Measurements from ENCODE around the gene CCR7. TPM values are rescaled to one million over a fixed set of nuclear protein-coding genes. Genes with fewer than 3 reads are reported as not detected.

The CCR7 gene
- 1 to 10 TPM in 2 of 10 donors, under 1 TPM in 8; 0.16 to 4.2 (median 0.36) TPM for polyA plus RNA-seq (ENCODE audit: insufficient read length in 10 of 10)
- long read RNA-seq, donor 1, result 0 reads
- long read RNA-seq, donor 2, result 0 reads
- long read RNA-seq, donor 3, result 0 reads
- long read RNA-seq, donor 4, result 0 reads
- long read RNA-seq, donor 5, result 0 reads
- long read RNA-seq, donor 6, partial matches to known transcripts, result 0 of 1 reads
- long read RNA-seq, donor 6, other reads (novel, unspliced or antisense), result 0 of 1 reads
- long read RNA-seq, donor 7, result 0 reads
- long read RNA-seq, donor 8, result 0 reads
- long read RNA-seq, donor 9, result 0 reads

DNA sequence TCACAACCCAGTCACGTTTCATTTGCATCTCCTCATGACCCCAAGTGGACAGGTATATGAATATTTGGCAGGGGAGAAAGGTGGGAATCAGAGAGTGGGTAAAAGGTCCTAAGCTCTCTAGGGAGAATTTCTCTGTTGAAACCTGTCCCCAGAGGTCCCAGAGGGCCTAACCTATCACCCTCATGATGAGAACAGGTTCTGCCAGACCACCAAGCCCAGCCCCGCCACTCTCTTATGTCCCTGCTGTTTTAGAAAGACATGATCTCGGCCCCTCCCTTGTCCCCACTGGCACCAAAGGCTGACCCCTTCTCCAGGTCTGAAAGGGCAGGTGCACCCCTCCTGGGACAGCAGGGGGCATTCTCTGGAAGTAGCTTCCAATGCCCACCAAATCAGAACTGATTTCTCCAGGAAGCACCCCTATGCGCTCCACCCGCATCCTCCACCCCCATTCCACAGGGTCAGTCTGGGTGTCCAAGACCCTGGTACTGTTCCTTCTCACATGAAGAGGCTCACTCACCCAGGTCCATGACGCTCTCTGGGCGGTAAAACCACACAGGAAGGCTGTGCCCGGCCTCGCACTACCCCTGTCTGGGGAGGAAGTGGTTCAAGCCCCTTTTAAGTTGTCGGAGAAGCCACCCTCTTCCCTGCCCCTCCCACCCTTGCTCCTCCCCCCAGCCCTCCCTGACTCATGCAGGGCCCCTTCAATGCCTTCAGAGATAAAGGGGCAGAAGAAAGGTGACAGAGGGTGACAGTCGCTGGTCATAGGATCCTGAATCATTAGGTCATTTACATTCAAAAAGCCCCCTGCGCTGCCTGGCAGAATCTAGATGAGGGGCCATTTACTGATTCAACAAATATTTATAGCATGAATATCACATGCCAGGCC lies at the start of gene CCR7:
CCR7 (minus strand) TSS at position 590 of the 886 bp plus-strand sequence; CDS start at position 527, 63 bp downstream.
- DNase-seq, result no peak

DNA sequence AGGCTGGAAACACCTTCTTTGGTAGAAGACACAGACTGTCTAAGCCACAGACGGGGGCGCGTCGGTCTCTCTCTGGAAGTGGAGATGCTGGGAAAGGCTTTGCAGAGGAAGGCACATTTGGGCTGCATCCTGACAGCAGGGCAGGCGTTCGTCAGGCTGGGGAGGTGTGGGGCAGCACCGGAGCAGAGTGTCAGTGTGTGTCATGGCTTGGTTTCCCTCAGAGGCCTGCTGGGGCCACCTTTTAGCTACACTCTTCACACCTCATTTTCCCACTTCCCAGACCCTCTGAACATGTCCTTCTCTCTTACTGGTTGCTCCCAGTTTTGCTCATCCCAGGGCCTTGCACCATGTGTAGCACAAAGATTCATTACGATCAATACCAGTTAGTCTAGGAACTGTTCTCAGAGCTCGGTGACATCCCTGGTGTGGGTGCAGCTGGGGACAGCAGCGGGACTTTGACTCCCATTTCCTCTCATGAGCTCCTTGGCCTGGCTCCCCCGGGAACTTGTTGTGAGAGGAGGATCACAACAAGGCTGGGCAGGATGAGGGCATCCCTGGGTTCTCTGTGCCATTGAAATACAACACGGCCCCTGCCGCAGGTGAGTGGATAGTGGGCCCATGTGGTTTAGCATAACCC lies 49.3 kb upstream of the CCR7 start:
- DNase-seq, result no peak

- DNase-seq, result no peak
Observed at GRCh38 chr17:40613467-40614154, 48.3 kb upstream of the CCR7 start.

- DNase-seq, result no peak
Observed at GRCh38 chr17:40612599-40613244, 47.5 kb upstream of the CCR7 start.

GRCh38 chr17:40611840-40612474 lies 46.7 kb upstream of the CCR7 start:
- no peak for DNase-seq

- no peak for DNase-seq
Observed at GRCh38 chr17:40610359-40610758, 45.1 kb upstream of the CCR7 start.

DNA sequence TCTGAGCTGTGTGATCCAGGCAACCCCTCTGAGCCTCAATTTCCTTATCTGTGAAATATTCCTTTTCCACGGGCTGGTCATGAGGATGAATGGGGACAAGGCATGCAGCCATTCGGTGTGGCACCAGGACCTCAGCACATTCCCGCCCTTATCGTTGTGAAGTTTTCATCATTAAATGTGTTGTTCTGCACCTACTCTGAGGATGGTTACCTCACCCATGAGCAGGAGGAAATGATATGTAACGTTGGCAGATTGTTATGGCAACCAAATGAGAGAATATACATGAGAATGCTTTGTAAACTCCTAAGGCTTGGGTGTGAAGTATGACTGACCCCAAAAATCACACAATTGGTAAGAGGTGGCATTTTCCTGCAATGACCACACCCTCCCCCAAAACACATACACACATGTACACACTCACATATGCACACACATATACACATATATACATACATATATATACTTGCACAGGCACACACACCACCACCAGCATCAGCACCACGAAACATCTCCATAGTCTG lies 42.8 kb upstream of the CCR7 start:
- DNase-seq, result no peak

- DNase-seq, result no peak
Observed at GRCh38 chr17:40607641-40608040, 42.4 kb upstream of the CCR7 start.

- DNase-seq, result no peak
Observed at GRCh38 chr17:40606548-40607353, 41.5 kb upstream of the CCR7 start.

- no peak for DNase-seq
Observed at GRCh38 chr17:40605306-40605705, 40.0 kb upstream of the CCR7 start.

GRCh38 chr17:40604327-40605080 lies 39.2 kb upstream of the CCR7 start:
- DNase-seq, result no peak

- no peak for DNase-seq
Observed at GRCh38 chr17:40602445-40603443, 37.5 kb upstream of the CCR7 start.

GRCh38 chr17:40600486-40601046 lies 35.3 kb upstream of the CCR7 start:
- DNase-seq, result no peak

GRCh38 chr17:40599468-40599763 lies 34.1 kb upstream of the CCR7 start:
- no peak for DNase-seq

DNA sequence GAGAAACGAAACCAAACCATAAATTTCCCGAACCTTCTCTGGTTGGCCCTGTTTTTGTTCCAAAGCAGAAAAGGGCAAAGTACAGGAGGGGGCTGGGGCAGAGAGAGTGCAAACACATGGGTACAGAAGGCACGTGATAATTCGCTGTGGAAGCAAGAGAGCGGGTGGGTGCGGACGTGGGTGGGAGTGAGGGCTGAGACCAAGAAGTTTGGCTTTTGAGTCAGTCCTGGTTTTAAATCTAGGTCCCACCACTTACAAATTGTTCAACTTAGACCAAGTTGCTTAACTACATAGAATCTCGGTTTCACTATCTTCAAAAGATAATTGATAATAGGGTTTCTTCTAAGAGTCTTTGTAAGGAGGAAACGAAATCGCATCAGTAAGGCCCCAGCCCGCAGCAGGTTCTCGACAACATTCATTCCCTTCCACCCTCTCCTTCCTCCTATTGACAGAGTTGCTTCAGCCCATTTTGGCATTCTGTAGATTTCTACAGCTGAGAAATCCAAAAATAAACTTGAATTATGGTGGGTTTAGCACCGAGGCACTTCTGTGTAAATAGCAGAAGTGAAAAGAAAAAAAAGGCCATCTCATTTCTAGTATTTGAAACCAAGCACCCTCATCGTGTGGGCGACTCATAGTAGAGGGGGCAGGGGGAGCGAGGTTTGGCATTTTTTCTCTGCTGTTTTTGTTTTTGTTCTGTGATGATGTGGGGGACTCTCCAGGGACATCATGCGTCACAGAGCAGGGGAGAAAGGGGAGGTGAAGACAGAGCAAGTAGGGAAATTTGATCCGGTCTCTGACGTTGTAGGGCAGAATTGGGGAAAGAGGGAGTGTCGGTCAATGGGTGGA lies 33.6 kb upstream of the CCR7 start:
- DNase-seq, result peak in 2 of 3 donors; percentile 15

GRCh38 chr17:40598301-40598618 lies 33.0 kb upstream of the CCR7 start:
- DNase-seq, result no peak
